Measurements from ENCODE around the gene B3GALNT2.

B3GALNT2 gene

DNA sequence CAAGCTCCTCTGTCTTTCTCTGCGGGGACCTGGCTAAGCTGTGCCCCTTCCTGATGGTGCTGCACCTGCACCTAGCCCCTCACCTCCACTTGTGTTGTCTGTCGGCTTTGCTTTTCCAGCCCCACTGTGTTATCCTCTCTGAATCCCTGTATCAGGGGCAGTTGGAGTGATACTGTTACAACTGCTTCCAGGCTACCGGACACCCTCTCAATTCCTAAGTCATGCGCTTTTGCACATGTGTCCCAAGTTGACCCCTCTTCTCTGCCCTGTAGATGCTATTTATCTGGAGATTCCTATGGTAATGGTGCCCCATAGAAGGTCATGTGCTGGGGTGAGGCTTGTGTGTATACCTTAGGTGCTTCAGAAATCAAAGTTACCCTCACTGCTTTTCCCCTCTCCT, 78.1 kb downstream of the B3GALNT2 start:
- CTCF ChIA-PET = interaction anchor here (0.6 kb wide), 1 partner anchor 102 kb away, joined by 5 read pairs; no protein-coding TSS in a partner anchor
- POLR2A ChIA-PET (ENCODE audit: low non-redundant PET) = no interaction called here

GRCh38 chr1:235425357-235425756, 78.9 kb downstream of the B3GALNT2 start:
- CTCF ChIA-PET = interaction anchor here (0.6 kb wide), 1 partner anchor 101 kb away, joined by 5 read pairs; no protein-coding TSS in a partner anchor
- no peak overlapping the region for H3K27ac ChIP-seq
- DNase-seq (ENCODE audit: low spot score) = no peak
- TF ChIP-seq, protein P1, sequence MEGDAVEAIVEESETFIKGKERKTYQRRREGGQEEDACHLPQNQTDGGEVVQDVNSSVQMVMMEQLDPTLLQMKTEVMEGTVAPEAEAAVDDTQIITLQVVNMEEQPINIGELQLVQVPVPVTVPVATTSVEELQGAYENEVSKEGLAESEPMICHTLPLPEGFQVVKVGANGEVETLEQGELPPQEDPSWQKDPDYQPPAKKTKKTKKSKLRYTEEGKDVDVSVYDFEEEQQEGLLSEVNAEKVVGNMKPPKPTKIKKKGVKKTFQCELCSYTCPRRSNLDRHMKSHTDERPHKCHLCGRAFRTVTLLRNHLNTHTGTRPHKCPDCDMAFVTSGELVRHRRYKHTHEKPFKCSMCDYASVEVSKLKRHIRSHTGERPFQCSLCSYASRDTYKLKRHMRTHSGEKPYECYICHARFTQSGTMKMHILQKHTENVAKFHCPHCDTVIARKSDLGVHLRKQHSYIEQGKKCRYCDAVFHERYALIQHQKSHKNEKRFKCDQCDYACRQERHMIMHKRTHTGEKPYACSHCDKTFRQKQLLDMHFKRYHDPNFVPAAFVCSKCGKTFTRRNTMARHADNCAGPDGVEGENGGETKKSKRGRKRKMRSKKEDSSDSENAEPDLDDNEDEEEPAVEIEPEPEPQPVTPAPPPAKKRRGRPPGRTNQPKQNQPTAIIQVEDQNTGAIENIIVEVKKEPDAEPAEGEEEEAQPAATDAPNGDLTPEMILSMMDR (conservative IDR thresholded peaks at IDR 0.05; ENCODE audit: low read depth) = no peak
- POLR2A ChIA-PET (ENCODE audit: low non-redundant PET) = no interaction called here

More for the DNA sequence above, 78.1 kb downstream of the B3GALNT2 start:
- no peak overlapping the region for H3K27ac ChIP-seq
- no peak for DNase-seq (ENCODE audit: low spot score)
- TF ChIP-seq, protein P1 (conservative IDR thresholded peaks at IDR 0.05; ENCODE audit: low read depth) = no peak

DNA sequence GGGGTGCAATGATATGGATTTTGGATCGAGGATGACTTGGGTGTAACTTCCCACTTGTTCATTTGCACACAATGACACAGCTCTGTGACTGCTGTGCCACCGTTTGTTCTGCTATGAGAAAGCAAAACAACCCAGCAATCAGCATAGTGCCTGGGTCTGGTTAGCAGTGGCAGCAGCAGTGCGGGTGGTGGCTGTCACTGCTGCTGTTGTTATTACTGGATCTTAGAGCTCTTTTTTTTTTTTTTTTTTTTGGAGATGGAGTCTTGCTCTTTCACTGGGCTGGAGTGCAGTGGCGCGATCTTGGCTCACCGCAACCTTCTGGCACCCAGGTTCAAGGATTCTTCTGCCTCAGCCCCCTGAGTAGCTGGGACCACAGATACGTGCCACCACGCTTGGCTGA, 80.2 kb downstream of the B3GALNT2 start:
- CTCF ChIA-PET = interaction anchor here (0.5 to 0.6 kb wide), 3 partner anchors 63 to 172 kb away, joined by 3 to 4 read pairs (median 3); no protein-coding TSS in a partner anchor
- DNase-seq (ENCODE audit: low spot score) = no peak
- POLR2A ChIA-PET (ENCODE audit: low non-redundant PET) = interaction anchor here (0.6 kb wide), 1 partner anchor 1075 kb away, joined by 3 read pairs; no protein-coding TSS in a partner anchor
- TF ChIP-seq, protein P1 (conservative IDR thresholded peaks at IDR 0.05; ENCODE audit: low read depth) = no peak
- H3K27ac ChIP-seq = no peak overlapping the region

GRCh38 chr1:235423214-235423652, 81.0 kb downstream of the B3GALNT2 start:
- no peak overlapping the region for H3K27ac ChIP-seq
- DNase-seq (ENCODE audit: low spot score) = no peak
- ChIA-PET POLR2A (ENCODE audit: low non-redundant PET) (no interaction called here), CTCF (interaction anchor here (0.8 kb wide), 1 partner anchor 131 kb away, joined by 4 read pairs; no protein-coding TSS in a partner anchor)
- TF ChIP-seq, protein P1 (conservative IDR thresholded peaks at IDR 0.05; ENCODE audit: low read depth) = no peak

GRCh38 chr1:235421751-235422150, 82.5 kb downstream of the B3GALNT2 start:
- peak overlapping the region; percentile 25; the same call in 1 of the 2 replicates for H3K27ac ChIP-seq
- POLR2A ChIA-PET (ENCODE audit: low non-redundant PET) = no interaction called here
- no peak for DNase-seq (ENCODE audit: low spot score)
- TF ChIP-seq, protein P1 (conservative IDR thresholded peaks at IDR 0.05; ENCODE audit: low read depth) = no peak
- CTCF ChIA-PET = no interaction called here

GRCh38 chr1:235417086-235417697, 87.1 kb downstream of the B3GALNT2 start:
- TF ChIP-seq, protein P1 (conservative IDR thresholded peaks at IDR 0.05; ENCODE audit: low read depth) = peak; percentile 89
- ChIA-PET CTCF (interaction anchor here (0.6 to 2.1 kb wide), 13 partner anchors 13 to 1110 kb away, joined by 3 to 8 read pairs (median 4); partner anchors contain the start of gene TBCE), POLR2A (ENCODE audit: low non-redundant PET) (no interaction called here)
- no peak overlapping the region for H3K27ac ChIP-seq
- DNase-seq (ENCODE audit: low spot score) = peak; percentile 76
